ENCODE measurements around the gene ZNF598. TPM values are rescaled to one million over a fixed set of nuclear protein-coding genes. Genes with fewer than 3 reads are reported as not detected.
A peak's percentile ranks its signal among the peaks of the same experiment; 100 is the strongest.

Gene ZNF598
- total RNA-seq, 1 experiment from 2014 or later, result 57.4 TPM

GRCh38 chr16:2019518-2019920 is 9.9 kb upstream of the ZNF598 start, which contains the start of gene NPW:
TSS of gene NPW (plus strand) at chr16:2019785.
- Histone ChIP-seq H3K79me2 (ENCODE audit: insufficient read depth, low read length) (peaks cover 16% of the 10 kb centered on the region; the same call in 1 of the 2 replicates), H3K9ac (ENCODE audit: low read length) (peak within 1 kb of the TSS; percentile 87), H2AFZ (ENCODE audit: low read depth, low read length, poor library complexity, severe bottlenecking) (no peak within 1 kb of the TSS), H3K27me3 (ENCODE audit: insufficient read depth, low read length) (no peaks in the 10 kb centered on the region), H3K4me3 (replicated peaks in 1 of 2; ENCODE audit: low read depth in 1 of 2, low read length in 2 of 2) (peak within 1 kb of the TSS; percentile 63 to 75), H3K9me3 (ENCODE audit: control insufficient read depth in 1 of 2, insufficient read depth in 1 of 2, low read depth in 1 of 2, low read length in 2 of 2) (no peaks in the 10 kb centered on the region), H3K9me2 (ENCODE audit: insufficient read depth) (no peaks in the 10 kb centered on the region), H3K4me2 (ENCODE audit: low read length) (peak within 1 kb of the TSS; percentile 94), H3K27ac (ENCODE audit: low read depth, low read length) (peak within 1 kb of the TSS; percentile 93), H3K4me1 (ENCODE audit: control insufficient read depth in 1 of 2, insufficient read depth in 2 of 2, low read length in 2 of 2) (peaks cover 43 to 67% of the 10 kb centered on the region in 2 experiments), H4K20me1 (ENCODE audit: insufficient read depth) (no peaks in the 10 kb centered on the region), H3K36me3 (ENCODE audit: control insufficient read depth in 1 of 2, insufficient read depth in 2 of 2, low read length in 2 of 2) (no peaks in the 10 kb centered on the region)
- peak; percentile 82 for TF ChIP-seq POLR2AphosphoS5 (IDR thresholded peaks at IDR 0.05; ENCODE audit: low read depth, low read length)
- no peak for TF ChIP-seq SRF (IDR thresholded peaks at IDR 0.05; ENCODE audit: low read depth)
- peak; percentile 79 for TF ChIP-seq POLR2A (IDR thresholded peaks at IDR 0.05; ENCODE audit: borderline replicate concordance, extremely low read depth, insufficient read depth, insufficient read length)
- no peak for TF ChIP-seq REST (IDR thresholded peaks at IDR 0.05; ENCODE audit: low read depth)
- no peak for TF ChIP-seq ELF1 (IDR thresholded peaks at IDR 0.05; ENCODE audit: borderline replicate concordance, low read depth)
- TF ChIP-seq EGR1 (IDR thresholded peaks at IDR 0.05; ENCODE audit: low read depth), result no peak
- intact Hi-C loops (cut with micrococcal nuclease), result no loop called here
- ATAC-seq (peak; percentile 52), DNase-seq (ENCODE audit: low read depth, low spot score) (no peak)
- no TSS peak for BruUV-seq (replicated peaks)
- POLR2A ChIA-PET, result interaction anchor here (0.8 to 2.2 kb wide), 5 partner anchors 11 to 136 kb away, joined by 3 to 4 read pairs (median 3); partner anchors contain the start of genes RPS2 and TRAF7
- CTCF ChIA-PET, result interaction anchor here (0.6 to 1.5 kb wide), 2 partner anchors 15 to 121 kb away, joined by 3 to 6 read pairs; no protein-coding TSS in a partner anchor
- RAD21 ChIA-PET (ENCODE audit: low non-redundant PET in 1 of 2, low total read pairs in 2 of 2, uncharacterized antibody in 2 of 2, unreplicated experiment in 2 of 2), result interaction anchor here in 1 of 2 experiments (0.6 kb wide), 1 partner anchor 119 kb away, joined by 5 read pairs; no protein-coding TSS in a partner anchor
